Skeletal muscle cell (primary cell): ENCODE data around the gene POMP.

ENCODE experiments used
- DNase-seq: peaks from one replicate; pipeline ENCODE4 v3.0.0-alpha.2; 2010; ENCODE audit warnings: low read depth
- H3K4me3 ChIP-seq: 2 replicates; pipeline ENCODE4 v1.5.1; 2011; ENCODE audit warnings: low read depth, mild to moderate bottlenecking, control low read depth, low read length, moderate library complexity

POMP gene, protein sequence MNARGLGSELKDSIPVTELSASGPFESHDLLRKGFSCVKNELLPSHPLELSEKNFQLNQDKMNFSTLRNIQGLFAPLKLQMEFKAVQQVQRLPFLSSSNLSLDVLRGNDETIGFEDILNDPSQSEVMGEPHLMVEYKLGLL

DNA sequence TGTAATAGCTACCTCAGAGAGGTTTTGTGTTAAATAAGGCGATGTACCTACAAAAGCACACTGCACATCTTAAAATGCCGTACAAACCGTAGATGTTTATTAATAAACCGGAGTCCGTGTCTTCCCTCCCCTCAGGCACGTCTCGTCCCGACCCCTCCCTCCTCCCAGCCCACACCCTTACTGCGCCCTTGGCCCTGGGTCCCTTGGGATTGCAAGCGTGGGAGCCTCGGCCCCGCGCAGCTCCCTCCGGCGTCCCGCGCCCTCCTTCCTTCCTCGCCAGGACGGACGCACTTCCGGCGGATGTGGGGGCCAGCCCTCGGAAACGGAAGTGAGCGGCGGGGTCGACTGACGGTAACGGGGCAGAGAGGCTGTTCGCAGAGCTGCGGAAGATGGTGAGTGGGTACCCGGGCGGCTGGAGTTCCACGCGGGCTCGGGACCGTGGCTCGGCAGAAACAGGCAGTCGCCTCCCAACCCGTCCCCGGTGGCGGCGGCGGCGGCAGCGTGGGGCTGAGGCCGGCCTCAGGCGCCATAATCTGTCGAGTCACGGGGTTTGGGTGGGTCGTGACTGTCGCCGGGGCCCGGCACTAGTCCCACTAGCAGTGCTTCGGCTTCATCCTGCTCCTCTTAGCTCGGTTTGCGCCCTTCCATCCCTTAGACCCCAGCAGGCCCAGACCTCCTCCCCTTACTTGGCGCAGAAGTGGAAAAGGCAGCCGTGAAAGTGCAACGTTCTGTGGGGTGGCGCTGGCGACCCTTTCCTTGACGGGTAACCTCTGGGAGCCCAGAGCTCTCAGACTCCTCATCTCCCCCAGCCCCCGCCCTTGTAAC is at the start of gene POMP:
POMP (plus strand) TSS at position 335 of the 825 bp plus-strand sequence; CDS start at position 390, 55 bp downstream.
- peak; percentile 92 for DNase-seq
- H3K4me3 ChIP-seq, result peak within 1 kb of the TSS; percentile 98

DNA sequence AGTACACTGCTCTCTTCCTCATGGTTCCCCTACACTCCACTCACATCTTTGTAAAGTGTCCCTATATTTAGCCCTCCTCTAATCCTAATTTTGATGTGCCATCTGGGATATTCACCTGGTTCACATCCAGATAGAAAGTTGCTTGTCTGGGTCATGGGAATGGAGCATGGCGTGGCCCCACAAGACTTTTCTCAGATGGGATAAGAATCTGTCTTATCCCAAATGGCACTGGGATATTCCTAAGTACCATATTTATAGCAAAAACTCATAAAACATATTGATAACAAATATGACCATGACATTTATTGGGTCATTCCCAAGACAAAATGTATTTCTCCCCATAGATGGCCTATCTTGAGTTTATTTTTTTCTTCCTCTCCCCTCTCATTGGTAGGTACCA is 49.5 kb upstream of the POMP start:
- DNase-seq, result no peak
- no peak overlapping the region for H3K4me3 ChIP-seq

DNA sequence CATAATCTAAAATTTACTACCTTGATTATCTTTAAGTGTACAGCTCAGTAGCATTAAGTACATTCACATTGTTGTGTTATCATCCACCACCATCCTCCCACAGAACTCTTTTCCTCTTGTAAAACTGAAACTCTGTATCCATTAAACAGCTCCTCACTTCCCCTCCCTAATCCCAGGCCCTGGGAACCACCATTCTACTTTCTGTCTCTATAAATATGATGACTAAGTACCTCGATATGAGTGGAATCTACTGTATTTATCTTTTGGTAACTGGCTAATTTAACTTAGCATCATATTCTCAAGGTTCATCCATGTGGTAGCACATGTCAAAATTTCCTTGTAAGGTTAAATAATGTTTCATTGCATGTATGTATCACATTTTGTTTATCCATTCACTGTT is 49.0 kb upstream of the POMP start:
- no peak for DNase-seq
- H3K4me3 ChIP-seq, result no peak overlapping the region

- no peak for DNase-seq
- H3K4me3 ChIP-seq, result no peak overlapping the region
These were observed 47.9 kb upstream of the POMP start for GRCh38 chr13:28610996-28611395.

DNA sequence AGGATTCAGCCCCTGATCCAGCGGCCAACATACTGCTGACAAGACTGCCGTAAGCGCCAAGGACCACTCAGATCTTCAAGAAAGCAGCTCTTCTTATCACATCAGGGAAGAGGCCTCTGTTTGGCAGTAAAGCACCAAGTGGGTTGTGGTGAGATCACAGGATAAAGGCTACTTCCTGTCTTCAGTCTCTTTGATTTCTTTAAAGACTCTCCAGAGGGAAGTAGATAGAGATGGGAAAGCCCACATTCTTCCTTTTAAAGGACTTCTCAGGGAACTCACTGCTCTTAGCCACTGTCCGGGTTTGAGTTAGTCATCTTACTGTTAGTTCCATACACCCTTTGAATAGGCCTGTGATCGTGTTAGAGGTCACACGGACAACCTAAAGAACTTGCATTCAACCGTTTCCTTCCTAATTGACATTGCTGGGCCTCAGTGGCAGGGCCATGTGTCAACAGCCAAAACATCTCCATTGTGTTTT is 47.2 kb upstream of the POMP start:
- no peak for DNase-seq
- no peak overlapping the region for H3K4me3 ChIP-seq

DNA sequence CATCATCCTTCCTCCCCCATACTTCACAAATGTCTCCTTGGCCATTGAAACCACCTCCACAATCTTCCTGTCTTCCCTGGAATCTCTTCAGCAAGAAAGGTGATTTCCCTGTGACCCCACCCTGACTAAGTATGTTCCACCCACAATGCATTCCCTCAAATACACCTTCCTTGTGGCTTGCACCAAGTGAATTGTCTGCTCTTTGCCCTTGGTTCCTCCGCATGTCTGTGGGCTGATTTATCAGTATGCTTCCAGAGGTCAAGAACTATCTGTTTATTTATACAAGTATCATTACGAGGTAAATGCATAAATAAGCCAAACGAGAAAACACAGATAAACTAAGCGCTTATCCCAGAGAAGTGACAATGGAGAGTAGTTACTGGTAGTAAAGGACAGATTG is 45.4 kb upstream of the POMP start:
- no peak overlapping the region for H3K4me3 ChIP-seq
- no peak for DNase-seq

DNA sequence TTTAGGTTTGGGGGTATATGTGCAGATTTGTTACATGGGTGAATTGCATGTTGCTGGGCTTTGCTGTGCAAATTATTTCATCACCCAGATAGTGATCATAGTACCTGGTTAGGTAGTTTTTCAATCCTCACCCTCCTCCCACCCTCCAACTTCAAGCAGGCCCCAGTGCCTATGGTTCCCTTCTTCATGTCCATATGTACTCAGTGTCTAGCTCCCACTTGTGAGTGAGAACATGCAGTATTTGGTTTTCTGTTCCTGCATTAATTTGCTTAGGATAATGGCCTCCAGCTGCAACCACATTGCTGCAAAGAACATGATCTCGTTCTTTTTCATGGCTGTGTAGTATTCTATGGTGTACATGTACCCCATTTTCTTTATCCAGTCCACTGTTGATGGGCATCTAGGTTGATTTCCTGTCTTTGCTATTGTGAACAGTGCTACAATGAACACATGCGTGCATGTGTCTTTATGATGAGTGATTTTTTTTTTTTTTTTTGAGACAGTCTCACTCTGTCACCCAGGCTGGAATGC is 42.9 kb upstream of the POMP start:
- no peak overlapping the region for H3K4me3 ChIP-seq
- no peak for DNase-seq

- no peak for DNase-seq
- H3K4me3 ChIP-seq, result no peak overlapping the region
These were observed 40.5 kb upstream of the POMP start for GRCh38 chr13:28618230-28618994.

- H3K4me3 ChIP-seq, result no peak overlapping the region
- no peak for DNase-seq
These were observed 38.7 kb upstream of the POMP start for GRCh38 chr13:28620011-28620830.

DNA sequence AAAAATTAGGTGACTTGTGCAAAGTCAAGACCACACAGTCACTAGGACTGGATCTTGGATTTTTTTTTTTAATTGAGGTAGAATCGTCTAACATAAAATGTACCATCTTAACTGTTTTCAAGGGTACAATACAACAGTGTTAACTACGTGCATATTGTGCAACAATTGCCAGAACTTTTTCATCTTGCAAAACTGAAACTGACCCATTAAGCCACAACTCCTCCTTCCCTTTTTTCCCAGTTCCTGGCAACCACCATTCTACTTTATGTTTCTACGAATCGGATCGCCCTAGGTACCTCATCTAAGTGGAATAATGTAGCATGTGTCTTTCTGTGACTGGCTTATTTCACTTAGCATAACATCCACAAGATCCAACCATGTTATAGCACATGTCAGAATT is 37.5 kb upstream of the POMP start:
- no peak overlapping the region for H3K4me3 ChIP-seq
- DNase-seq, result no peak

- no peak for DNase-seq
- H3K4me3 ChIP-seq, result no peak overlapping the region
These were observed 36.6 kb upstream of the POMP start for GRCh38 chr13:28622286-28622685.

GRCh38 chr13:28623782-28624706 is 34.9 kb upstream of the POMP start:
- no peak for DNase-seq

GRCh38 chr13:28624707-28625432 is 34.1 kb upstream of the POMP start:
- H3K4me3 ChIP-seq, result no peak overlapping the region
- DNase-seq, result no peak

More at GRCh38 chr13:28623782-28624706, 34.9 kb upstream of the POMP start:
- H3K4me3 ChIP-seq, result no peak overlapping the region

- DNase-seq, result no peak
- no peak overlapping the region for H3K4me3 ChIP-seq
These were observed 32.7 kb upstream of the POMP start for GRCh38 chr13:28626266-28626665.

- no peak for DNase-seq
- no peak overlapping the region for H3K4me3 ChIP-seq
These were observed 30.7 kb upstream of the POMP start for GRCh38 chr13:28628241-28628640.

DNA sequence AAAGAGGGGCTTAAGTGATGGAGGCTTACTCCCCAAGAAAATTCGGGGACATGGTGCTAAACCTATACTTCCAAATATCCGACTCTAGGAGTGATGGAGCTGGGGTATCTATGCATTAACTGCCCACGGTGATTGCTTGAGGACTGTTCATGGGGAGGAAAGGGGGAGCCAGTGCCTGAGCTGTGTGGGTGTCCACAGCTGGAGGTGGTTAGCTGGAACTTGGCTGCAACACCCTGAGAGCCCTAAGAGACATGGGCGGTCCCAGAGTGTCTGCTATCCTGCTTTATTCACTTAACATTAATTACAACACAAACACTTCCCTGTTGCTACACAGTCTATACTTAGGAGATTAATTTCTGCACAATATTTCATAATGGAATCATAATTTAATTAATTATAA is 28.1 kb upstream of the POMP start:
- DNase-seq, result no peak
- no peak overlapping the region for H3K4me3 ChIP-seq

- H3K4me3 ChIP-seq, result no peak overlapping the region
- no peak for DNase-seq
These were observed 27.1 kb upstream of the POMP start for GRCh38 chr13:28631801-28632200.

GRCh38 chr13:28636069-28636468 is 22.9 kb upstream of the POMP start:
- no peak for DNase-seq
- H3K4me3 ChIP-seq, result no peak overlapping the region
